Measurements from ENCODE around the gene KRABD2.
A peak's percentile ranks its signal among the peaks of the same experiment; 100 is the strongest.
"Not testable (repeated sequence)": the region's sequence is repeated elsewhere in the genome, so short reads cannot be mapped to it uniquely, and the experiment has no call there.

The KRABD2 gene

GRCh38 chr17:8377422-8377821 is 918 bp upstream of the KRABD2 start:
- Histone ChIP-seq H3K36me3 (no peaks in the 10 kb centered on the region), H3K9me3 (no peaks in the 10 kb centered on the region), H3K27me3 (no peaks in the 10 kb centered on the region), H3K4me3 (no peak overlapping the region), H3K27ac (peak overlapping the region in 1 of 2 donors; percentile 87), H3K4me1 (peaks cover 6 to 24% of the 10 kb centered on the region in 2 donors)
- DNase-seq: no peak
- intact Hi-C loops (cut with DNase I; ENCODE audit: low total_unique reads): no loop called here
- no peak for TF ChIP-seq CTCF (IDR thresholded peaks at IDR 0.05)
- no peak for TF ChIP-seq POLR2A (IDR thresholded peaks at IDR 0.05)

GRCh38 chr17:8375738-8376259 is 705 bp downstream of the KRABD2 start:
- Histone ChIP-seq H3K27ac (peak overlapping the region; percentile 82 to 87), H3K27me3 (no peaks in the 10 kb centered on the region), H3K4me1 (peaks cover 0 to 9% of the 10 kb centered on the region in 2 donors), H3K4me3 (peak overlapping the region; percentile 56 to 71), H3K36me3 (no peaks in the 10 kb centered on the region), H3K9me3 (no peaks in the 10 kb centered on the region)
- intact Hi-C loops (cut with DNase I; ENCODE audit: low total_unique reads): no loop called here
- TF ChIP-seq CTCF (IDR thresholded peaks at IDR 0.05): no peak
- DNase-seq: no peak

- H3K4me1 ChIP-seq; H3K9me3 ChIP-seq; intact Hi-C loops (cut with DNase I; ENCODE audit: low total_unique reads); H3K27ac ChIP-seq; DNase-seq; H3K4me3 ChIP-seq; H3K36me3 ChIP-seq; H3K27me3 ChIP-seq: not testable (repeated sequence)
Observed at GRCh38 chr17:8373856-8374255, 2.6 kb downstream of the KRABD2 start.

GRCh38 chr17:8372422-8372821 is 4.1 kb downstream of the KRABD2 start:
- DNase-seq: no peak
- intact Hi-C loops (cut with DNase I; ENCODE audit: low total_unique reads): no loop called here
- H3K4me3 ChIP-seq: no peak overlapping the region
- H3K27ac ChIP-seq: no peak overlapping the region
- no peaks in the 10 kb centered on the region for H3K36me3 ChIP-seq
- TF ChIP-seq CTCF (IDR thresholded peaks at IDR 0.05): no peak
- TF ChIP-seq POLR2A (IDR thresholded peaks at IDR 0.05): no peak
- no peaks in the 10 kb centered on the region for H3K4me1 ChIP-seq
- H3K9me3 ChIP-seq: no peaks in the 10 kb centered on the region
- H3K27me3 ChIP-seq: no peaks in the 10 kb centered on the region

- H3K4me1 ChIP-seq: no peaks in the 10 kb centered on the region
- intact Hi-C loops (cut with DNase I; ENCODE audit: low total_unique reads): no loop called here
- TF ChIP-seq CTCF (IDR thresholded peaks at IDR 0.05): no peak
- no peak for TF ChIP-seq POLR2A (IDR thresholded peaks at IDR 0.05)
- no peak overlapping the region for H3K4me3 ChIP-seq
- DNase-seq: no peak
- no peaks in the 10 kb centered on the region for H3K9me3 ChIP-seq
- no peaks in the 10 kb centered on the region for H3K36me3 ChIP-seq
- no peaks in the 10 kb centered on the region for H3K27me3 ChIP-seq
- H3K27ac ChIP-seq: no peak overlapping the region
Observed at GRCh38 chr17:8371786-8372185, 4.7 kb downstream of the KRABD2 start.

- H3K27me3 ChIP-seq: no peaks in the 10 kb centered on the region
- no peaks in the 10 kb centered on the region for H3K4me1 ChIP-seq
- TF ChIP-seq CTCF (IDR thresholded peaks at IDR 0.05): no peak
- H3K27ac ChIP-seq: no peak overlapping the region
- no peaks in the 10 kb centered on the region for H3K36me3 ChIP-seq
- no peak for DNase-seq
- no peaks in the 10 kb centered on the region for H3K9me3 ChIP-seq
- no peak overlapping the region for H3K4me3 ChIP-seq
- intact Hi-C loops (cut with DNase I; ENCODE audit: low total_unique reads): no loop called here
Observed at GRCh38 chr17:8369944-8370343, 6.6 kb downstream of the KRABD2 start.

Data from uterus (tissue), 3 donors.